Mesenteric fat pad (tissue), 1 donor: Measurements from ENCODE around the gene HIGD2A. TPM values are rescaled to one million over a fixed set of nuclear protein-coding genes. Genes with fewer than 3 reads are reported as not detected.
"Not testable (repeated sequence)": the region's sequence is repeated elsewhere in the genome, so short reads cannot be mapped to it uniquely, and the experiment has no call there.

Experiments
- DNase-seq: peaks from one replicate; pipeline ENCODE4 v3.0.0-alpha.2; 2020; ENCODE audit warnings: low spot score
- total RNA-seq: library from RNA; stranded (reverse); fragmentation: NEBNext Ultra II Directional; extraction: Animal tissue kit (Norgen Biotek cat#: 25700); gene quantifications from one replicate; pipeline ENCODE4 v1.2.1, GENCODE V29; 2021
- donor health status: DM: yes; HTN: yes; CAD: no.

HIGD2A gene
- total RNA-seq, 1 donor from 2014 or later: 107 TPM

DNA sequence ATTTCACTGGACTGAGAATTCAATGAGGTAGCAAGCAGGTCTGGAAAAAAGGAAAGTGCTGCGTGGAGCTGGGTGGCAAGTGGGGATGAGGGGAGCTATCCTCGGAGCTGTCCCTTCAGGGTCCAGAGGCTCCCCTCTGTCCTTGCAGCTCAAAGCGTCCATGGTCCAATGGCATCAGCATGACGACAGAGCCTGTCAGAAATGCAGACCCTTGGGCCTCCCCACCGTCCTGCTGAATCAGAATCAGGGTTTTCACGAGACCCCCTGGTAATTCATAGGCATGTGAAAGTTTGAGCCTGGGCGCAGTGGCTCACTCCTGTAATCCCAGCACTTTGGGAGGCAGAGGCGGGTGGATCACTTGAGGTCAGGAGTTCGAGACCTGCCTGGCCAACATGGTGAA, 5.5 kb downstream of the HIGD2A start:
- no peak for DNase-seq

DNA sequence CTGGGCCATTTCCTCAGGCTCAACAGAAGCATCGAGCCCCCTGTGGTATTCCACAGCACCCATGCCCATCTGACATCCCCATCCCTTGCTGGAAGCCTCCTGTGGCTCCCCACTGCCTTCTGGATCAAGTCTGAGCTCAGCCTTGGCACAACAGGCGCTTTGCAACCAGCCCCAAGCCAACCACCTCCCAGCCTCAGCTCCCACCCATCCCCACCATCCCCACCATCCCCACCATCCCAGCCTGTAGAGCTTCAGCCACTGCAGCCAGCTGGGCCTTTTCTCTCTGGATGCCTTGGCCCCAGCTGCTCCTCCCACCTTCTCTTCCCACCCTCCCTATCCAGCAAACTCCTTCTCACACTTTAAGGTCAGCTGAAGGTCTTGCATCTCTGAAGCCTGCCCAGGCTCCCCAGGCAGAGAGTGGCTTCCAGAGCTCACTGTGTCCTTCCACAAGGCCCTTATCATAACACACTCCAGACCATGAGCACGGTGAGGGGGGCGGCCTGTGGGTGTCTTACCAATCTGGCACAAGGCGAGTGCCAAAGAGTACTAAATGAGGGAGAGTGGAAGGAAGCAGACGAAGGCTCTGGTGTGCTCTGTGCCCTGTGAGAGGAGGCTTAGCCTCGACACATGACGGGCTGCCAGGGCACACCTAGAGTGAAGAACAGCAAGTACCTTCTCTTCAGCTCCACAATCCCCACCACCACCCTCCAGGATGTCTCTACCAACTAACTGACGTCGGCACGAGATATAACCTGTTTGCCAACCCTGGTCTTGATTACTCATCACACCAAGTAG, 6.5 kb downstream of the HIGD2A start:
- no peak for DNase-seq

DNA sequence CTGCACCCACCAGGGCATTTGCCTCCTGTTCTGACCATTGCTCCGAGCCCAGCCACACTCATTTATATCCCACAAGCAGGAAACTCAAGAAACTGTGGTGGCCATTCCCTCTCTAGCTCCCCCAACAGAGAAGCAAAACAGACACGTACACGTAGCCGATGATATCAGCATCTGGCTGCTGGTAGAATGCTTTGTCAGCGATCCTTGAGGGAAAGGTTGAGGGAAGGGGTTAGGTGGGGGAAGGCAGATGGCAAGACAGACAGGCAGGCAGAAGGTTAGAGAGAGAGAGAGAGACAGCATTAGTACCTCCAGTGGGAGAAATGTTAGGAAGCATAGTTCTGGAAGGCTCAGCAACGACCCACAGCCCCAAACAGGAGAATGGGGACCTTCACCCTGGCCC, 7.8 kb downstream of the HIGD2A start:
- no peak for DNase-seq

DNA sequence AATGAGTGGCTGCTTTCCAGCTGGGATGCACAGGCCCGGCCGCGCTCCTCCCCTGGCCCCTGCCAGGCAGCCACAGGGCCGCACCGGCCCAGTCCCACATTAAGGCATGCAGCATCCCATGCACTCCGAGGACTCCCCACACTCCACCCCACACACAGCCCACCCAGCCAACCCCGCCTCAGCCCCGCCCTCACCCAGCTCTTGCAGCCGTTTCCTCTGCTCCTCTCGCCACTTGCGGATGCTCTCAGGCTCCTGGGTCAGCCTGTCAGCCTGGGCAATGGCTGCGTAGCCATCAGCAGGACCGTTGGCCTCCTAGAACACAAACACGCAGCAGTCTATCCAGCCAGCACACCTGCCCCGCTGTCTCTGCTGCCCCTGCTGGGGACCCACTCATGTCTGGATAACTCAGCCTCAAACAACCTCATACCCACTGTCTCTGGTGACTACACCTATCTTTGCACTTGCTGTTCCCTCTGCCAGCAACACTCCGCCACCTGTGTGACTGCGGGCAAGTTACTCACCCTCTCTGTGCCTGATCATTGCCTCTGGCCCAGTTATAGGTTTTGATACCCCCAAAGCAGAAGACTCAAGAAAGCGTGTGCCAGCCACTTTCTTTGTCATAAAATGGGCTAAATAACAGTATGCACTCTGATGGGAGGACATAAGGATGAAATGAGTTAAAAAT, 9.3 kb downstream of the HIGD2A start:
- no peak for DNase-seq

DNA sequence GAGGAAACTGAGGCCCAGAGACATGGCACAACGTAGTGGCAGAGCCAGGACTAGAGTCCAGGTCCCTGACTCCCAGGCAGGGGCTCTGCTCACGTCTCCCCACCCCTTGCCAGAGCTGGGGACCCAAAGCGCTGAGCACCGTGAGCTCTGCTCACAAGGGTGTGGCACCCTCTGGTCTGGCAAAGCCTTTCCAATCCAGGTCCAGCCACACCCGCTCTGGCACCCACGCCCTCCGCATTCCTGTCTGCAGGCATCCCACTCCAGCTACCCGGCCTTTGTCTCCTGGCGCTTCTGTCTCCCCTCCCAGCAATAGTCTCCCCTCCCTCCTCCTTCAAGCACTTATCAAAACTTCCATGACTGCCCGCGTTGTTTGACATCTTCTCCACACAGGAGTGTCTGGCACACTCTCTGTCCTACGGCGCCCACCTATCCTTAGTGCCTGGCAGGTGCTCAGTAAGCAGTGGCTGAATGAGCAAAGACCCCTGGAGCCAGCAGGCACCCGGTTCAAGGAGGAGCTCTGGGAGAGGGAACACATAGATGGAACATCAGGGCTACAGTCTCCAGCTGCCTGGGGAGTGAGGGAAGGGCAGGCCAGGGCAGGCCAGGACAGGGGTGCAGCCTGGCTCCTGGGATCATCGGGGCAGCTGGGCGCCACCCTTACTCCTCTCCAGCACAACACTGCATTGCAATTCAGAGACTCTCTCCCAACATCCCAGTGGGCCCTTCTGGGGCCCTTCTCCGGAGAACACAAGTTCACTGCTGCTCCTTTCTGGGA, 12.0 kb downstream of the HIGD2A start:
- DNase-seq: no peak

DNA sequence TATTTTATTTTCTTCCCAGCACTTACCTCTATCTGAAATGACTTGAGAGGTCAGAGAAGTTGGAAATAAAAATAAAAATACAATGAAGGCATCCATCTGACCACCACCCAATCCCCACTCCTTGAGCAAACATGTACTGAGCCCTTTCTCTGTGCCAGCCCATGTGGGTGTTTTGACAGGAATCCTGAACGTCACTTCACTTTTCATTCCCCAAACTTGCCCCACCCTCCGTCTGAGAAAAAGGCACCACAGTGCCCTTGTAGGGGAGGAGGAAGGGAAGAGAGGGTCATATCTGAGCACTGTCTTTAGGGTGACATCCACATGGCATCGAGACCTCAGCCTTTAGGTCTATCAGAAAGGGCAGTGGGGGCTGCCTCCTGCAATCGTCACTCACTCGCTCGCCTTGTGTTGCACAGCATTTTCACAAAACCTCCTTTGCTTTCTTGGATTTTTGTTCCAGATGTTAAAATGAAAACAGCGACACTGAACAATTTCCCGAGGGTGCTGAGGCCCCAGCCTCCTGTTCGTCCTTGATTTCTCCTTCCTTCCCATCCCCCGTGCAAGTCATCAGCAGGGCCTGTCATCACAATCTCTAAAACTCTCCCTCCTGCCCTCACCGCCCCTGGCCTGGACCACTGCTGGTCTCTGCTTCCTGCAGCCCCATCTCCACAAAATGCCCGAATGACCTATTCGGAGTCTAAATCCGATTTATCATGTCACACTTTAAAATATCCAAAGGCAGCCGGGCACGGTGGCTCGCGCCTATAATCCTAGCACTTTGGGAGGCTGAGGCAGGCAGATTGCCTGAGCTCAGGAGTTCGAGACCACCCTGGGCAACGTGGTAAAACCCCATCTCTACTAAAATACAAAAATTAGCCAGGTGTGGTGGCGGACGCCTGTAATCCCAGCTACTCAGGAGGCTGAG, 13.0 kb downstream of the HIGD2A start:
- no peak for DNase-seq

DNA sequence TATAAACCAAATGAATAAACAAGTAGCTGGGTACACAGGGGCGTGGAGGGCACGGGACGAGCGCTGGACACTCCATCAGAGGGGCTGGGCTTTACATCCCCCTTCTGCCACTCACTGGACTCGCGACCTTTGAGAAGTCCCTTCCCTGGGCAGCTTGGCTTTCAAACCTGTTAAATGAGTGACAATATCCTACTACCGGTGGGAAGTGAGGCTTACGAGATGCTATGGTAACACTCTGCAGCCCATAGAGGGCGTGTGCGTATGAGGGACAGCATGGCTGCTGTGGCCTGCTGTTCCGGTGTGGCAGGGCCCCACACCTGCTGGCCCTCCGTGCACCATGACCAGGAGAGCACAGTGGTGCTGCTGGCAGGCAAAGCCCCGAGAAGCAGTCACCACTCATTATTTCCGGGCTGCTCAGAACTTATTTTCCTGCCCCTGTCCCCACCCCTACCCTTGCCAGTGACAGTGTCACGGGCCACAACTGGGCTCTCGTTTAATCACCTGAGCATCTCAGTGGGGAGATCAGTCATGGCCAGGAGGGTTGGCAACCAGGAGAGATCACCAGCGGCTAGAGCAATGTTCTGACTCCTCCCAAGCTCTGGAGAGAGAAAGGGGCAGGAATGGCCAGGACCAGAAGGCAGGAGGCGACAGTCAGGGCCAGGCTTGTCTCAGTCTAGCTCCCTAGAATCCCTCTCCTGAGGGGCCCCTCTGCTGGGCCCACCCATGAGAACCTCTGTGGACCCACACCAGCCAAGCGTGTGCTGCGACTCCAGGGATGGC, 17.3 kb downstream of the HIGD2A start:
- DNase-seq: no peak

DNA sequence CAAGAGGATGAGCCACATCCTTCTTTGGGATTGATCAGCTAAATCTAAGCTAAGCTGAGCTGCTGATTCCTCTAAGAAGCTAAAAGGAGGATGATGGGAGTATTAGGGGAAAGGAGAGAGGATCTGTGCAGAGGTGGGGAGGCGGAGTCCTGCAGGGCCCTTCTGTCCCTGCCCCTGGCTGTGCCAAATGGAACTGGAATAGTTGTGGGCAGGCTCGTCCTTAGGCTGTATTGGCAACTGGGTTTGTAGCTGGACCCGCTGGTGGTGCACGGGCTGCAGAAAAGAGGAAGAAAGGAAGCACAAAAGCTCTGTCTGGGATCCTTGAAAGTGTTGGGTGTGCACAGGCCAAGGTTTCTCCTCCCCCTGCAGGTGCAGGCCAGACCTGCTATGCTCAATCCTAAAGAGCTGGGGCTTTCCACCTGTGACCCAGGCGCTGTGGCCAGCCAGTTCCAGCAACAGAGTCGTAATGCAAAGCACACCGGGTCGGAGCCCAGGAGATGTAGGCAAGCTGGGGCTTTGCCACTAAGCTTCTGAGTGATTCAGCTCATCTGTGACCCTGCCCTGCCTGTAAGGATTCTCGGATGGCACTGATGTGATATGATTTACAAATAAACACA, 18.0 kb downstream of the HIGD2A start:
- DNase-seq: no peak

DNA sequence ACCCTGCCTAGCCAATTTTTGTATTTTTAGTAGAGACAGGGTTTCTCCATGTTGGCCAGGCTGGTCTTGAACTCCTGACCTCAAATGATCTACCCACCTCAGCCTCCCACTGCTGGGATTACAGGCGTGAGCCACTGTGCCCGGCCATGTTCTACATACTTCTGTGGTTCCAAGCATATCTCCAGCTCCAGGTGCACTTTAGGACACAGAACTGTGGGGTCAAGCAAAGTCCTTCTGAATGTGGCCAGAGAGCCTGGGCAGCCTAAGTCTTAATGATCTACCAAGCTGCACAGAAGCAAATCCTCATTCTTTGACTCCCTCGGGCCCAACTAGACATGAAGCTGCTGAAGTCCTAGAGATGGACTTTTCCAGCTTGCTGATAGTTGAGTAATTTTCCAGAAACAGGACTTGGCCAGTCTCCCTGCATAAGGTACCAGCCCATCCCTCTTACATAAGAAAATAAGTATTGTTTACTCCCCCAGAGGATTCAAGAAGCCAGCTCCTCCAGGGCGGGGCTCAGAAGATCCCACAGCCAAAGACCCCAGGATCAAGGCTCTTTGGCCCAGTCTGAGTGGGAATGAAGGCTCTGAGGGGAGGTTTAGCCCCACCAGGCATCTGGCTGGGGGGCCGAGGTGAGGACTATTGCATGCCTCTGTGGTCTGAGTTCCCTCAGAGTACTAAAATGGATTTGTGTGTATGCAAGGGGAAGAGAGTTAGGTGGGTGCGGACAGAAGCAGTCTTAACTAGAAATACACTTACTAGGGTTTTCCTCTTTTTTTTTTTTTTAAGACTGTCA, 19.1 kb downstream of the HIGD2A start:
- DNase-seq: no peak

DNA sequence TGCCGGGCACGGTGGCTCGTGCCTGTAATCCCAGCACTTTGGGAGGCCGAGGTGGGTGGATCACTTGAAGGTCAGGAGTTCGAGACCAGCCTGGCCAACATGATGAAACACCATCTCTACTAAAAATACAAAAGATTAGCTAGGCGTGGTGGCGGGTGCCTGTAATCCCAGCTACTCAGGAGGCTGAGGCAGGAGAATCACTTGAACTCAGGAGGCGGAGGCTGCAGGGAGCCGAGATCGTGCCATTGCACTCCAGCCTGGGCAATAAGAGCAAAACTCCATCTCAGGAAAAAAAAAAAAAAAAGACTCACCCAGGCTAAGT, 19.7 kb downstream of the HIGD2A start:
- not testable (repeated sequence) for DNase-seq

DNA sequence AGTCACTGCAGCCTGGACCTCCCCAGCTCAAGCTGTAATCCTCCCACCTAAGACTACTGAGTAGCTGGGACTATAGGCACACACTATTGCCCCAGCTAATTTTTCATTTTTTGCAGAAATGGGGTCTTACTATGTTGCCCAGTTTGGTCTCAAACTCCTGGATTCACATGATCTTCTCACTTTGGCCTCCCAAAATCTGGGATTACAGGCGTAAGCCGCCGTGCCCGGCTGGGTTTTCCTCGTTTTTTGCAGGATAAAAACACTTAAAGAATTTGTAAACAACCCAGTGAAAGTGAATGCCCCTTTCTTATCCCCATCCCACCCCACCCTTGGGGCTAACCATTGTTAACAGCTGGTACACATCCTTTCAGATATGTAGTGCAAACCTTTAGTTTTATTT, 20.0 kb downstream of the HIGD2A start:
- DNase-seq: no peak

DNA sequence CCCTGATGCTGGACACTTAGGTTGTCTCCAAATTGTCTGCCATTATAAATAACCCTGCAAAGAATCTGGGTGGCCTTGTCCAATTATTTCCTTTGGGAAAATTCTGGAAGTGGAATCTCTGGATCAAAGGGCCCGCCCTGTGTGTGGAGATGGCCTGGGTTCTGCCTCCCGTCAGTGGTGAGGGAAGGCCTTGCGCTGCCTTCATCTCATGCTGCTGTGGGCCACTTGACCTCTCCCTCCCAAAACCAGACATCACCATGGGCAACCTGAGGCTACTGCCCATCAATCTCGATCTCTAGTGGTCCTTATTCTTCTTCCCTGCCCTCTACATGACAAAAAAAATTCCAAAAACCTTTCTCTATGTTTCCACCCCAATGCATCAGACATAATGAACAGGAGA, 21.2 kb downstream of the HIGD2A start:
- DNase-seq: no peak

DNA sequence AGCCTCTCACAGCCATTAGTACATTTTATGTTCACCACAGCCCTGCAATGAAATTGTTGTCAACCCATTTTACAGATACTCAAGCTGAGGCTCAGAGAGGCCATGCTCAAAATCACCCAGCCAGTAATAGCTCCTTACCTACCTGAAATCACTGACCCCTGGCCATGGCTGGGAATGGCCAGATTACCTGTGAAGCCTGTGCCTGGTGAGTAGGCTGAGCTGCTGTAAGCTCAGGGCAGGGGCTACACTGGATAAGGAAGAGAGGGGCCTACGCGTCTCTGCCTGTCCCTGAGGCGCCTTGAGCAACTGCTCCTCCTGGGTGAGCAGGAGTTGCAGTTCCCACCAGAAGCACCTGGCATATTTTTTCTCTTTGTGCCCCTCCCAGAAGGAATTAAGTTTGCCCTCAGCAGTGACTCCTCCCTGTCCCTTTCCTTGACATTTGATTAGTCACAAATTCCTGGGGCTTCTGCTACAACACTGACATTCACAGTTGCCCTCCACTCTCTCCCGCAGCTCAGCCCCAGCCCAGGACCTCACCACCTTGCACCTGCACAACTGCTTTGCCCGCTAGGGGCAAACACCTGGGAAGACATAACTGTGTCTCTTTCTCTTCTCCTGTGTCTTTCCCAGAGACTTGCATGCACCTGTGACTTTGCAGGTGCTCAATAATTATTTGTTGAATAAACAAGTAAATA, 22.1 kb downstream of the HIGD2A start:
- DNase-seq: no peak

DNA sequence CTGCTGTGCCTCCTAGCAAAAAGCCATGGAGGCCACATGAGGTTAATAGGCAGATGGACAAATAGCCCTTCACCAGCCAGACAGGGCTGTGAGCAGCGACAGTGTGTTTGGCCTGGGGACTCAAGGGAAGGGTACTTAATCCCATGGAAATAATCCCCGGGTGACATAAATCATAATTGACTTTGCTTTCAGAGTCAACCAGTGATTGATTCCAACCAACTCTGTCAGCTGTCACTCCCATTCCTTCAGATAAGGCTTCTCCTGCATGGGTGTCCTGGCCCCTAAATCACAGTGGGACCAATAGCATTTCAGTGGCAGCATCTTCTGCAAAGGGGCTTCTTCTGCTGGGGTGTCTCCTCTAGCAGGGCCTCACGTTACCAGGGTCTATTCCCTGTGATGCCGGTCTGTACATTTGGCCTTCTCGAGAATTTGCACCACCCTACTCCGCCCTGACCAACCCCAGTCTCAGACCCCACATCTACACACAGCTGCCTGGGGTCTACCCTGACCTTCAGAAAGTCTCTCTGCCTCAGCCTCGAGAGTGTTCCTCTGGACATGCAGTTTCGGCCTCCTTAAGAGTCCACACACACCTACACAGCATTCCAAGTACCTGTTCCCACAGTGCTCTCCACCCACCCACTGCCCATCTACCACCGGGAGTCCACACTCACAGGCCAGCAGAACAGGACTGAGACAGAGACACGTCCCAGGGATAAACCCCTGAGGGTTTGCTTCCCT, 24.1 kb downstream of the HIGD2A start:
- no peak for DNase-seq

DNA sequence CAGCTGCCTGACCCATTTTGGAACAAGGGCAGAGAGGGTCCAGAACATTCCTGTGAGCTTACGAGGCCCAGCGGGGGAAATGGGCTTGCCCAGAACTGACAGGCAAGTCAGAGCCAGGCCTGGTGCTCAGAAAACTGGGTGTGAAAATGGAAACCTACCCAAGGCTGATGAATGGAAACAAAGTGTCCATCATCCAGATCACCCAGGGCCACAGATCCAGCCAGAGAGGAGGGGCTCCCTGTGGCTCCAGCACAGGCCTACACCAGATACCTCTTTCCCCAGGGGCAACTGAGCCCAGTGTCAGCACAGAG, 24.7 kb downstream of the HIGD2A start:
- DNase-seq: no peak

DNA sequence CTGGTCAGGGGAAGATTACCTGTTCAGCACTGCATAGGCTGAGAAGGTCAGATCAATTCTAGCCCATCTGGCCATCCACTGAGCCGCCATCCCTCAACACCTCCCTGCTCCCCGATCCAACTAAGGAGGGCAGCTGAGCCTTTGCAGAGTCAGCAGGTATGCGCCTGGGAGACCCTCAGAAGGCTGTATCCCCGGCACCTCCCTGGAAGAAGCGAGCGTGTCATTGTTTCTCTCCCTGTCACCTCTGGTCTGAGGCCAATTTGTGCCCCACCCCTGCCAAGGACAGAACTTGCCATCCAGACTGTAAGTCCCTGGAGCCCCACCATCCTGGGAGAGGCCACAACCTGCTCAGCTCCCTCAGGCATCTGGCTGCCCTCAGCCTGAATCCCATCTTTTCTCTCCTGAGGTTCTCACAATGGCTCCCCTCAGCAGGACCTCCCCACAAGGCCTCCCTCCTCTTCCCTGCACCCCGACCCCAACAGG, 25.2 kb downstream of the HIGD2A start:
- DNase-seq: no peak

DNA sequence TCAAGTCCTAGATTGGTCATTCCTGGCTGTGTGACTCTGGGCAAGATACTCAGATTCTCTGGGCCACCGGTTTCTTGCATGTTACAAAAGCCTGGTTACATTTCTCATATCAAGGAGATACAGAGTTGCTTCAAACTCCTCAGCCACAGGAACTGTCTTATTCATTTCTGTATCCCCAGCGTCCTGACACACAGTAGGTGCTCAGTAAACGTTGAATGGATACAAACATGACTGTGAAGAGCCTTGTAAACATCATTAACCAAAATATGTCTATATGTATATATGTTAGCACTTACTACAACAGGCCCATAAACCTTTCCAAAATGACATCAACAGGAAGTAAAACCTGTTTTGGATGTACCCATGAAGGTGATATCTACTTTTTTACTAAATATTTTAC, 26.2 kb downstream of the HIGD2A start:
- no peak for DNase-seq
